Measurements from ENCODE around the gene C1QB.

GRCh38 chr1:22662986-22663408, 10.0 kb downstream of the C1QB start:
- TF ChIP-seq CTCF (optimal IDR thresholded peaks at IDR 0.05 in 1 of 3, IDR thresholded peaks at IDR 0.05 in 1 of 3, conservative IDR thresholded peaks at IDR 0.05 in 1 of 3; ENCODE audit: extremely low read depth in 1 of 3, insufficient read depth in 2 of 3, low read length in 3 of 3), result no peak
- no peak for TF ChIP-seq EZH2 (IDR thresholded peaks at IDR 0.05; ENCODE audit: low read length)

Measured in keratinocyte (primary cell).